H1 (cell line): ENCODE results near the gene ZMYM2. TPM values are rescaled to one million over a fixed set of nuclear protein-coding genes. Genes with fewer than 3 reads are reported as not detected.

Experiments
- CTCF ChIA-PET: fragments of 300-600 bp; sonication (Branson Sonifier 250); formaldehyde crosslinking; loops from one replicate; lab custom pipeline; 2021; ENCODE audit not compliant: partially characterized antibody; lab: Charles Lee
- POLR2A ChIA-PET: fragments of 300-600 bp; sonication (Branson Sonifier 250); formaldehyde crosslinking; loops from one replicate; lab custom pipeline; 2021; ENCODE audit warnings: inconsistent platforms; ENCODE audit not compliant: partially characterized antibody; lab: Charles Lee
- DNase-seq, 2 experiments: peaks; one replicate each; pipeline versions ENCODE4 v3.0.0 to v3.0.0-alpha.2; 2010 to 2022; ENCODE audit warnings: low spot score in 2 of 2, low read depth in 1 of 2, mixed read lengths in 1 of 2
- FAIRE-seq: peaks from 2 replicates; lab custom pipeline; 2011; peaks lifted over from hg19 to GRCh38; lab: Jason Lieb, UNC
- H2AFZ ChIP-seq: 2 replicates; pipeline ENCODE4 v1.8.1; 2012; ENCODE audit warnings: low read length, inconsistent platforms
- H2AK5ac ChIP-seq: 2 replicates; pipeline ENCODE4 v1.6.1; 2013; ENCODE audit warnings: low read depth, low read length
- H2BK120ac ChIP-seq: replicated peaks from 2 replicates; pipeline ENCODE3; 2013; ENCODE audit warnings: low read depth, low read length, inconsistent platforms
- H2BK12ac ChIP-seq: 2 replicates; pipeline ENCODE4 v1.6.1; 2013; ENCODE audit warnings: low read depth, low read length
- H2BK15ac ChIP-seq: 2 replicates; pipeline ENCODE4 v1.6.1; 2013; ENCODE audit warnings: low read length
- H2BK20ac ChIP-seq: 2 replicates; pipeline ENCODE4 v1.6.1; 2013; ENCODE audit warnings: low read length
- H2BK5ac ChIP-seq: 2 replicates; pipeline ENCODE4 v1.6.1; 2013; ENCODE audit warnings: low read depth, low read length
- H3K14ac ChIP-seq: 2 replicates; pipeline ENCODE4 v1.6.1; 2013; ENCODE audit warnings: inconsistent platforms; ENCODE audit not compliant: insufficient read length
- H3K18ac ChIP-seq: 2 replicates; pipeline ENCODE4 v1.6.1; 2013; ENCODE audit warnings: low read length; ENCODE audit errors: extremely low read depth
- H3K23ac ChIP-seq: 2 replicates; pipeline ENCODE4 v1.6.1; 2013; ENCODE audit warnings: inconsistent platforms; ENCODE audit not compliant: insufficient read length
- H3K23me2 ChIP-seq: 2 replicates; pipeline ENCODE4 v1.6.1; 2013; ENCODE audit warnings: low read depth, low read length
- H3K27ac ChIP-seq: 2 replicates; pipeline ENCODE4 v1.6.1; 2011; ENCODE audit warnings: low read depth, low read length, inconsistent platforms
- H3K27me3 ChIP-seq, 4 experiments: replicated peaks in 1 of 4; 1 replicate in 1 of 4; 2 replicates in 3 of 4; pipeline versions ENCODE4 v1.6.1 to v1.8.1; 2011 to 2013; ENCODE audit warnings: low read length in 3 of 4, mild to moderate bottlenecking in 3 of 4, inconsistent platforms in 2 of 4, mixed read lengths in 2 of 4, moderate library complexity in 1 of 4; ENCODE audit not compliant: control insufficient read depth in 3 of 4, insufficient read depth in 3 of 4; ENCODE audit errors: extremely low read depth in 1 of 4
- H3K36me3 ChIP-seq, 4 experiments: 2 replicates each; pipeline versions ENCODE4 v1.6.1 to v1.8.1; 2011 to 2013; ENCODE audit warnings: mild to moderate bottlenecking in 4 of 4, low read length in 3 of 4, moderate library complexity in 2 of 4, control low read depth in 1 of 4, inconsistent platforms in 1 of 4; ENCODE audit not compliant: insufficient read depth in 4 of 4, control insufficient read depth in 2 of 4
- H3K4ac ChIP-seq: replicated peaks from 2 replicates; pipeline ENCODE3; 2013; ENCODE audit warnings: low read length, low read depth, mixed read lengths, inconsistent platforms; ENCODE audit not compliant: insufficient read length
- H3K4me1 ChIP-seq, 4 experiments: replicated peaks in 1 of 4; 1 replicate in 1 of 4; 2 replicates in 3 of 4; pipeline versions ENCODE4 v1.6.1 to v1.8.1; 2011 to 2013; ENCODE audit warnings: low read length in 3 of 4, inconsistent platforms in 2 of 4, mixed read lengths in 1 of 4; ENCODE audit not compliant: insufficient read depth in 4 of 4, control insufficient read depth in 3 of 4
- H3K4me2 ChIP-seq, 2 experiments: 2 replicates each; pipeline versions ENCODE4 v1.6.1 to v1.8.1; 2011 to 2013; ENCODE audit warnings: low read depth in 2 of 2, low read length in 2 of 2, control low read depth in 1 of 2, inconsistent platforms in 1 of 2, mild to moderate bottlenecking in 1 of 2; ENCODE audit not compliant: insufficient read depth in 1 of 2
- H3K4me3 ChIP-seq, 4 experiments: fragments of 200-600, 300-600 bp in 1 of 4; sonication (generic), shearing (Covaris generic), sonication (Bioruptor Twin) in 1 of 4; 2 replicates each; pipeline versions ENCODE4 v1.5.1 to v1.8.1; 2011 to 2016; ENCODE audit warnings: low read length in 4 of 4, low read depth in 3 of 4, control low read depth in 2 of 4, inconsistent platforms in 2 of 4, mild to moderate bottlenecking in 2 of 4, mixed read lengths in 1 of 4, moderate library complexity in 1 of 4; ENCODE audit not compliant: insufficient read depth in 2 of 4; ENCODE audit errors: extremely low read depth in 1 of 4
- H3K56ac ChIP-seq: replicated peaks from 2 replicates; pipeline ENCODE3; 2013; ENCODE audit warnings: low read depth, mild to moderate bottlenecking, mixed read lengths, low read length, inconsistent platforms; ENCODE audit not compliant: insufficient read length
- H3K79me1 ChIP-seq: 2 replicates; pipeline ENCODE4 v1.6.1; 2013; ENCODE audit warnings: low read depth, low read length, control low read depth
- H3K79me2 ChIP-seq, 2 experiments: 2 replicates each; pipeline versions ENCODE4 v1.6.1 to v1.8.1; 2012 to 2013; ENCODE audit warnings: low read length in 2 of 2, mild to moderate bottlenecking in 2 of 2, inconsistent platforms in 1 of 2; ENCODE audit not compliant: insufficient read depth in 2 of 2, control insufficient read depth in 1 of 2
- H3K9ac ChIP-seq, 4 experiments: replicated peaks in 1 of 4; 1 replicate in 1 of 4; 2 replicates in 3 of 4; pipeline versions ENCODE4 v1.6.1 to v1.8.1; 2011 to 2013; ENCODE audit warnings: low read depth in 3 of 4, low read length in 3 of 4, control low read depth in 2 of 4, mild to moderate bottlenecking in 2 of 4, moderate library complexity in 2 of 4, inconsistent platforms in 1 of 4; ENCODE audit errors: extremely low read depth in 1 of 4
- H3K9me3 ChIP-seq, 2 experiments: 2 replicates each; pipeline versions ENCODE4 v1.6.1 to v1.8.1; 2012 to 2013; ENCODE audit warnings: mild to moderate bottlenecking in 2 of 2, moderate library complexity in 2 of 2, control low read depth in 1 of 2, inconsistent platforms in 1 of 2, low read depth in 1 of 2, low read length in 1 of 2, mixed read lengths in 1 of 2; ENCODE audit not compliant: insufficient read depth in 2 of 2
- H4K20me1 ChIP-seq, 2 experiments: replicated peaks in 1 of 2; 2 replicates each; pipeline versions ENCODE3 to v1.8.1; 2011 to 2013; ENCODE audit warnings: inconsistent platforms in 2 of 2, low read length in 2 of 2, mild to moderate bottlenecking in 1 of 2; ENCODE audit not compliant: insufficient read depth in 2 of 2, control insufficient read depth in 1 of 2
- H4K5ac ChIP-seq: 2 replicates; pipeline ENCODE4 v1.6.1; 2013; ENCODE audit warnings: low read length, low read depth, mixed read lengths, inconsistent platforms; ENCODE audit not compliant: insufficient read length
- H4K8ac ChIP-seq: 2 replicates; pipeline ENCODE4 v1.8.0; 2013; ENCODE audit warnings: mild to moderate bottlenecking, moderate library complexity, low read length, inconsistent platforms; ENCODE audit not compliant: insufficient read depth; ENCODE audit errors: extremely low read depth
- H4K91ac ChIP-seq: replicated peaks from 2 replicates; pipeline ENCODE3; 2013; ENCODE audit warnings: low read length, mixed read lengths, inconsistent platforms; ENCODE audit not compliant: insufficient read length
- CBX5 ChIP-seq: fragments of 300-800, 300-1000 bp; sonication (generic); IDR thresholded peaks from 2 replicates; pipeline ENCODE4 v1.7.1; 2016; ENCODE audit warnings: antibody characterized with exemption, low read length, low read depth
- CHD2 ChIP-seq: IDR thresholded peaks from 2 replicates; pipeline ENCODE4 v1.6.1; 2012; ENCODE audit warnings: low read length, improper control_type of control experiment
- NRF1 ChIP-seq: IDR thresholded peaks from 2 replicates; pipeline ENCODE4 v1.6.1; 2011; ENCODE audit warnings: mild to moderate bottlenecking, low read depth, low read length, improper control_type of control experiment
- PHF8 ChIP-seq: fragments of 200-600 bp; sonication (generic); conservative IDR thresholded peaks from 2 replicates; pipeline ENCODE4 v1.7.1; 2012; ENCODE audit warnings: low read depth, mild to moderate bottlenecking, inconsistent platforms, low read length, moderate library complexity
- POLR2A ChIP-seq, 2 experiments: IDR thresholded peaks; 1 replicate in 1 of 2; 2 replicates in 1 of 2; pipeline ENCODE4 v1.6.1; 2011; ENCODE audit warnings: low read depth in 2 of 2, low read length in 2 of 2, mild to moderate bottlenecking in 2 of 2; ENCODE audit errors: control extremely low read depth in 1 of 2
- SAP30 ChIP-seq: fragments of 300-600 bp; sonication (generic); IDR thresholded peaks from 2 replicates; pipeline ENCODE4 v1.7.1; 2012; ENCODE audit warnings: low read length, moderate library complexity, mild to moderate bottlenecking, inconsistent platforms; ENCODE audit not compliant: insufficient read depth, insufficient replicate concordance
- SP4 ChIP-seq: IDR thresholded peaks from 2 replicates; pipeline ENCODE4 v1.6.1; 2012; ENCODE audit warnings: low read length, inconsistent platforms
- TCF12 ChIP-seq: IDR thresholded peaks from 2 replicates; pipeline ENCODE4 v1.6.1; 2011; ENCODE audit warnings: low read depth, mild to moderate bottlenecking, low read length
- TEAD4 ChIP-seq: IDR thresholded peaks from 2 replicates; pipeline ENCODE4 v1.6.1; 2012; ENCODE audit warnings: low read depth, low read length, inconsistent platforms, mixed read lengths
- YY1 ChIP-seq: IDR thresholded peaks from 2 replicates; pipeline ENCODE4 v1.6.1; 2011; ENCODE audit warnings: low read depth, mild to moderate bottlenecking, low read length
- WGBS, 2 experiments: shearing (Covaris generic) in 1 of 2; methylation state at CpG; one replicate each; pipeline versions ENCODE4 v1.1.6 to v1.1.7; 2013 to 2015; ENCODE audit warnings: low lambda C conversion rate in 2 of 2, mixed read lengths in 2 of 2, inconsistent platforms in 1 of 2, low coverage in 1 of 2, missing lambda C conversion rate in 1 of 2; ENCODE audit not compliant: insufficient replicate concordance in 2 of 2, insufficient coverage in 1 of 2, insufficient read length in 1 of 2; ENCODE audit errors: extremely low coverage in 1 of 2, missing lambda C conversion rate in 1 of 2; 5-methylcytosine and 5-hydroxymethylcytosine counted together
- polyA plus RNA-seq, 7 experiments: library from polyadenylated mRNA; depleted of rRNA in 3 of 7; stranded (reverse) in 5 of 7; unstranded in 2 of 7; fragments of >200 nt in 5 of 7; fragments of 200-250 nt in 2 of 7; gene quantifications; 1 replicate in 5 of 7; 2 replicates in 1 of 7; 4 replicates in 1 of 7; pipeline versions ENCODE4 v1.2.1 to v1.2.3, GENCODE V29; 2011 to 2013; ENCODE audit warnings: missing spikeins in 2 of 7, mixed read lengths in 2 of 7
- total RNA-seq: library from RNA; stranded (reverse); fragmentation: NEBNext Ultra II Directional; extraction: Animal tissue kit (Norgen Biotek cat#: 25700); gene quantifications from 2 replicates; pipeline ENCODE4 v1.2.1, GENCODE V29; 2021
- TF ChIP-seq, protein P1 (sequence below): IDR thresholded peaks from 2 replicates; pipeline ENCODE4 v1.6.1; 2012; ENCODE audit warnings: low read length, inconsistent platforms

The ZMYM2 gene
- total and polyA plus RNA-seq, 2 of the 8 experiments (the other 6 are each of a cell fraction or from before 2014, with no cell fraction given) = 41.2 to 159 TPM

DNA sequence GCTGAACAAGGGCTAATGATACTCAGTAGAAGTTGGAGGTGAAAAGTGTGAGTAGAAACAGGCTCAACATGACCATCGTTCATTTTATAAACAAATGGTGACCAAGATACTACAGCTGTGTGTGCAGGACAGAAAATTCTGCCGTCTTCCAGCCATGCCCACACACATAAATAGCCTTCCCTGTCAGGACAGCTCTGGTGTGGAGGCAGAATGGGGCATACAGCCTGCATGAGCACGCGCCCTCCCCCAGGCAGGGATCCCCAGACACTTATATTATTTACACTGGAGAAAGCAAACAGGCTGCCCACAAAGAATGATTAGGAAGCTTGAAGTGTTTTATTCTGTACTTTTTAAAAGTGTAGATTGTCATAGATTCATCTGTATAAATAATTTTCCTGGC, 182.0 kb downstream of the ZMYM2 start:
- H4K20me1 ChIP-seq = no peaks in the 10 kb centered on the region
- no peaks in the 10 kb centered on the region for H3K79me1 ChIP-seq
- H3K56ac ChIP-seq = no peak overlapping the region
- H4K5ac ChIP-seq = no peak overlapping the region
- CTCF ChIA-PET = interaction anchor here (3.1 kb wide), 1 partner anchor 12 kb away, joined by 12 read pairs; no protein-coding TSS in a partner anchor
- no peak overlapping the region for H4K8ac ChIP-seq
- H3K14ac ChIP-seq = no peak overlapping the region
- H3K4ac ChIP-seq = no peak overlapping the region
- H3K23me2 ChIP-seq = no peaks in the 10 kb centered on the region
- H3K4me3 ChIP-seq = no peak overlapping the region
- H3K27me3 ChIP-seq = peaks cover 0 to 7% (median 2%) of the 10 kb centered on the region in 4 experiments; a peak in 5 of 7 replicates
- no peak overlapping the region for H2BK20ac ChIP-seq
- H3K36me3 ChIP-seq = no peaks in the 10 kb centered on the region
- H2AK5ac ChIP-seq = no peak overlapping the region
- no peak overlapping the region for H3K18ac ChIP-seq
- 81% methylated on average over 4 of the region's 4 CpGs; no CpG with 5 or more reads in 1 of the 2 experiments for WGBS, 2 experiments
- POLR2A ChIA-PET = no interaction called here
- H3K9me3 ChIP-seq = no peaks in the 10 kb centered on the region
- no peaks in the 10 kb centered on the region for H3K79me2 ChIP-seq
- no peak for DNase-seq
- no peak overlapping the region for H3K27ac ChIP-seq
- H2BK15ac ChIP-seq = no peak overlapping the region
- H2BK5ac ChIP-seq = no peak overlapping the region
- H3K9ac ChIP-seq = no peak overlapping the region; a peak in 1 of 7 replicates
- FAIRE-seq = no peak
- no peak overlapping the region for H3K4me2 ChIP-seq
- no peak overlapping the region for H2BK120ac ChIP-seq
- no peak overlapping the region for H2AFZ ChIP-seq
- H3K4me1 ChIP-seq = no peaks in the 10 kb centered on the region; a peak in 1 of 7 replicates
- no peak for TF ChIP-seq POLR2A (IDR thresholded peaks at IDR 0.05; ENCODE audit: control extremely low read depth in 1 of 2, low read depth in 2 of 2, low read length in 2 of 2)
- TF ChIP-seq SP4 = no peak
- TF ChIP-seq CBX5 = no peak
- TF ChIP-seq, protein P1, sequence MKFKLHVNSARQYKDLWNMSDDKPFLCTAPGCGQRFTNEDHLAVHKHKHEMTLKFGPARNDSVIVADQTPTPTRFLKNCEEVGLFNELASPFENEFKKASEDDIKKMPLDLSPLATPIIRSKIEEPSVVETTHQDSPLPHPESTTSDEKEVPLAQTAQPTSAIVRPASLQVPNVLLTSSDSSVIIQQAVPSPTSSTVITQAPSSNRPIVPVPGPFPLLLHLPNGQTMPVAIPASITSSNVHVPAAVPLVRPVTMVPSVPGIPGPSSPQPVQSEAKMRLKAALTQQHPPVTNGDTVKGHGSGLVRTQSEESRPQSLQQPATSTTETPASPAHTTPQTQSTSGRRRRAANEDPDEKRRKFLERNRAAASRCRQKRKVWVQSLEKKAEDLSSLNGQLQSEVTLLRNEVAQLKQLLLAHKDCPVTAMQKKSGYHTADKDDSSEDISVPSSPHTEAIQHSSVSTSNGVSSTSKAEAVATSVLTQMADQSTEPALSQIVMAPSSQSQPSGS = no peak
- TF ChIP-seq NRF1 = no peak
- no peak for TF ChIP-seq PHF8
- no peak for TF ChIP-seq CHD2
- TF ChIP-seq TEAD4 = no peak
- TF ChIP-seq TCF12 = no peak
- TF ChIP-seq SAP30 = no peak
- TF ChIP-seq YY1 = no peak
- H2BK12ac ChIP-seq = no peak overlapping the region
- no peak overlapping the region for H3K23ac ChIP-seq
- no peak overlapping the region for H4K91ac ChIP-seq
